Duodenal mucosa (tissue), 2 donors: Measurements from ENCODE around the gene HERPUD2.
"Not testable (repeated sequence)": the region's sequence is repeated elsewhere in the genome, so short reads cannot be mapped to it uniquely, and the experiment has no call there.

Experiments used
- H3K27ac ChIP-seq: one replicate; pipeline ENCODE4 v1.7.0; 2013; ENCODE audit warnings: low read depth, low read length
- H3K27me3 ChIP-seq, 2 donors: one replicate each; pipeline ENCODE4 v1.7.0; 2013; ENCODE audit warnings: low read length in 2 of 2, control low read depth in 1 of 2; ENCODE audit not compliant: insufficient read depth in 2 of 2, control insufficient read depth in 1 of 2
- H3K36me3 ChIP-seq, 2 donors: one replicate each; pipeline ENCODE4 v1.7.0; 2013; ENCODE audit warnings: low read length in 2 of 2, control low read depth in 1 of 2; ENCODE audit not compliant: insufficient read depth in 2 of 2, control insufficient read depth in 1 of 2
- H3K4me1 ChIP-seq, 2 donors: one replicate each; pipeline ENCODE4 v1.7.0; 2013; ENCODE audit warnings: low read length in 2 of 2, control low read depth in 1 of 2; ENCODE audit not compliant: insufficient read depth in 2 of 2, control insufficient read depth in 1 of 2
- H3K4me3 ChIP-seq, 2 donors: one replicate each; pipeline ENCODE4 v1.7.0; 2013; ENCODE audit warnings: low read length in 2 of 2, low read depth in 1 of 2
- H3K9ac ChIP-seq, 2 donors: one replicate each; pipeline ENCODE4 v1.7.0; 2013; ENCODE audit warnings: low read length in 2 of 2, low read depth in 1 of 2
- H3K9me3 ChIP-seq, 2 donors: one replicate each; pipeline ENCODE4 v1.7.0; 2013; ENCODE audit warnings: low read length in 2 of 2, control low read depth in 1 of 2; ENCODE audit not compliant: control insufficient read depth in 1 of 2

HERPUD2 gene

GRCh38 chr7:35685781-35686180, 9.2 kb downstream of the HERPUD2 start:
- Histone ChIP-seq H3K9me3 (no peaks in the 10 kb centered on the region), H3K9ac (no peak overlapping the region), H3K27me3 (no peaks in the 10 kb centered on the region), H3K36me3 (no peaks in the 10 kb centered on the region), H3K27ac (no peak overlapping the region), H3K4me1 (peaks cover 13 to 21% of the 10 kb centered on the region in 2 donors), H3K4me3 (no peak overlapping the region)

GRCh38 chr7:35681231-35682029, 13.5 kb downstream of the HERPUD2 start:
- Histone ChIP-seq H3K4me3 (no peak overlapping the region), H3K27ac (no peak overlapping the region), H3K27me3 (no peaks in the 10 kb centered on the region), H3K9ac (no peak overlapping the region), H3K4me1 (no peaks in the 10 kb centered on the region), H3K9me3 (no peaks in the 10 kb centered on the region), H3K36me3 (no peaks in the 10 kb centered on the region)

GRCh38 chr7:35680403-35681013, 14.4 kb downstream of the HERPUD2 start:
- H3K9me3 ChIP-seq = no peaks in the 10 kb centered on the region
- H3K9ac ChIP-seq = no peak overlapping the region
- H3K36me3 ChIP-seq = no peaks in the 10 kb centered on the region
- H3K4me3 ChIP-seq = no peak overlapping the region
- no peaks in the 10 kb centered on the region for H3K27me3 ChIP-seq
- no peaks in the 10 kb centered on the region for H3K4me1 ChIP-seq
- H3K27ac ChIP-seq = no peak overlapping the region

- H3K27ac ChIP-seq = no peak overlapping the region
- no peaks in the 10 kb centered on the region for H3K27me3 ChIP-seq
- no peak overlapping the region for H3K9ac ChIP-seq
- no peaks in the 10 kb centered on the region for H3K4me1 ChIP-seq
- no peaks in the 10 kb centered on the region for H3K36me3 ChIP-seq
- no peak overlapping the region for H3K4me3 ChIP-seq
- H3K9me3 ChIP-seq = no peaks in the 10 kb centered on the region
These were observed 17.2 kb downstream of the HERPUD2 start for GRCh38 chr7:35677582-35678356.

- no peaks in the 10 kb centered on the region for H3K4me1 ChIP-seq
- no peak overlapping the region for H3K9ac ChIP-seq
- no peak overlapping the region for H3K27ac ChIP-seq
- H3K4me3 ChIP-seq = no peak overlapping the region
- no peaks in the 10 kb centered on the region for H3K9me3 ChIP-seq
- H3K27me3 ChIP-seq = no peaks in the 10 kb centered on the region
- peaks cover 0 to 2% of the 10 kb centered on the region in 2 donors for H3K36me3 ChIP-seq
These were observed 18.7 kb downstream of the HERPUD2 start for GRCh38 chr7:35676211-35676610.

GRCh38 chr7:35670856-35671569, 23.9 kb downstream of the HERPUD2 start:
- Histone ChIP-seq H3K4me3 (no peak overlapping the region), H3K27ac (no peak overlapping the region), H3K4me1 (no peaks in the 10 kb centered on the region), H3K36me3 (peaks cover 12 to 20% of the 10 kb centered on the region in 2 donors), H3K9ac (no peak overlapping the region), H3K27me3 (no peaks in the 10 kb centered on the region), H3K9me3 (no peaks in the 10 kb centered on the region)

GRCh38 chr7:35660411-35660810, 34.5 kb downstream of the HERPUD2 start:
- not testable (repeated sequence) for H3K4me1 ChIP-seq, H3K27me3 ChIP-seq, H3K4me3 ChIP-seq, H3K27ac ChIP-seq, H3K9ac ChIP-seq, H3K36me3 ChIP-seq, H3K9me3 ChIP-seq

GRCh38 chr7:35658606-35659201, 36.2 kb downstream of the HERPUD2 start:
- H3K36me3 ChIP-seq = no peaks in the 10 kb centered on the region
- H3K27me3 ChIP-seq = no peaks in the 10 kb centered on the region
- no peaks in the 10 kb centered on the region for H3K9me3 ChIP-seq
- no peaks in the 10 kb centered on the region for H3K4me1 ChIP-seq
- H3K9ac ChIP-seq = no peak overlapping the region
- no peak overlapping the region for H3K27ac ChIP-seq
- H3K4me3 ChIP-seq = no peak overlapping the region

- Histone ChIP-seq H3K9ac (no peak overlapping the region), H3K4me1 (no peaks in the 10 kb centered on the region), H3K27me3 (no peaks in the 10 kb centered on the region), H3K36me3 (no peaks in the 10 kb centered on the region), H3K4me3 (no peak overlapping the region), H3K9me3 (no peaks in the 10 kb centered on the region), H3K27ac (no peak overlapping the region)
These were observed 37.8 kb downstream of the HERPUD2 start for GRCh38 chr7:35657125-35657524.
